ENCODE measurements around the gene PDE8B.

PDE8B gene, protein sequence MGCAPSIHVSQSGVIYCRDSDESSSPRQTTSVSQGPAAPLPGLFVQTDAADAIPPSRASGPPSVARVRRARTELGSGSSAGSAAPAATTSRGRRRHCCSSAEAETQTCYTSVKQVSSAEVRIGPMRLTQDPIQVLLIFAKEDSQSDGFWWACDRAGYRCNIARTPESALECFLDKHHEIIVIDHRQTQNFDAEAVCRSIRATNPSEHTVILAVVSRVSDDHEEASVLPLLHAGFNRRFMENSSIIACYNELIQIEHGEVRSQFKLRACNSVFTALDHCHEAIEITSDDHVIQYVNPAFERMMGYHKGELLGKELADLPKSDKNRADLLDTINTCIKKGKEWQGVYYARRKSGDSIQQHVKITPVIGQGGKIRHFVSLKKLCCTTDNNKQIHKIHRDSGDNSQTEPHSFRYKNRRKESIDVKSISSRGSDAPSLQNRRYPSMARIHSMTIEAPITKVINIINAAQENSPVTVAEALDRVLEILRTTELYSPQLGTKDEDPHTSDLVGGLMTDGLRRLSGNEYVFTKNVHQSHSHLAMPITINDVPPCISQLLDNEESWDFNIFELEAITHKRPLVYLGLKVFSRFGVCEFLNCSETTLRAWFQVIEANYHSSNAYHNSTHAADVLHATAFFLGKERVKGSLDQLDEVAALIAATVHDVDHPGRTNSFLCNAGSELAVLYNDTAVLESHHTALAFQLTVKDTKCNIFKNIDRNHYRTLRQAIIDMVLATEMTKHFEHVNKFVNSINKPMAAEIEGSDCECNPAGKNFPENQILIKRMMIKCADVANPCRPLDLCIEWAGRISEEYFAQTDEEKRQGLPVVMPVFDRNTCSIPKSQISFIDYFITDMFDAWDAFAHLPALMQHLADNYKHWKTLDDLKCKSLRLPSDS

DNA sequence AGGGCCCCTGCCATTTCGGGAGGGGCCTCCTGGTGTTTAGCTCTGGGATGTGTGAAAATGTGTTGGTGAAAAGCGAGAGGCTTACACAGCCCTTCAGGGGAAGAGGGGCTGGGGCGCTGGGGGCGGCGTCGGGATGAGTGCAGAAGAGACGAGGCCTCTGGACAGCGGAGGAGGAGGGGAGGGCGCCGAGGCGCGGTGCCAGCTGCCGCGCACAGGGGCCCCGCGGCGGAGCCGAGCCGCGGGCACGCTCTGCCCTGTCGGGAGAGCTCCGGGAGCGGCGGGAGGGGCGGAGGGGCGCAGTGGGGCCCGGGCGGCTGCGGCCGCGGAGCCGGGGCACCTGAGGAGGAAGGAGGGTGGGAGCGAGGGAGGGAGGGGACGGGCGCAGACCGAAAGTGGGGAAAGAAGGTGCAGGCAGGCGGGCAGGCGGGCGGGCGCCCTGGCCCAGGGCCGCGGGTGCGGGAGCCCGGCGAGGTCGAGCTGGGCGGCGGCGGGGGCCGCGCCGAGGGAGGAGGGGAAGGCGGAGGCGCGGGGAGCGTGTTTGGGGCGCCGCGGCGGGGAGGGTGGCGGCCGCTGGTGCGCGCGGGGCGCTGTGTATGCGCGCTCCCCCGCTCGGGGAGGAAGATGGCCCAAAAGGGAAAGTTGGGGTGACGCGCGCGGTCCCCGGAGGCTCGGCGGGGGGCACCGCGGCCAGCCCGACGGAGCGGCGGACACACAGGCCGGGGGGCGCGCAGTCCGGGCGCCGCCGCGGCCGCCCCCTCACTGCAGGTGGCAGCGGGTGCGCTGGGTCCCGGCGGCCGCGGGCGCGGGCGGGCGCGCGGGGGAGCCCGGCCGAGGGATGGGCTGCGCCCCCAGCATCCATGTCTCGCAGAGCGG lies at the start of gene PDE8B:
Gene PDE8B, plus strand, starts transcription at position 590 of the 873 bp plus-strand sequence. Its CDS starts 246 bp downstream, at position 836.
- no peak for DNase-seq

DNA sequence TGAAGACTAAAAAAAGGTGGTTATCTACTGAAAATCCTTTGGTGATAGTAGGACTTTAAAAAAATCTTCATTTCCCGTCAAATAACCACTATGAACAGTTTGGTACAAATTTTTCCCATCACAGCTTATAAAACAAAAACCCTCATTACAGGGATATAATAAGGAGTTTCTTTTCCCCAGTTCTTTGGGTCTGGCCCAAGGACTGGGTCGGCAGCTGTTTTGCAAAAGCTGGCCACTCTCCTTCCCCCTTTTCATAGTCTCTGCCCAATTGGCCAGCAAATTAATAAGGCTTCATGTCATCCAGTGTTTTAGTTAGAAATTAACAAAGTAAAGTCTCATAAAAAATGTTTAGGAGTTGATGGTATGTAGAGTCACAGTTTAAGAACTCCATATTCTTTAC lies 47.0 kb upstream of the PDE8B start:
- DNase-seq, result no peak

DNA sequence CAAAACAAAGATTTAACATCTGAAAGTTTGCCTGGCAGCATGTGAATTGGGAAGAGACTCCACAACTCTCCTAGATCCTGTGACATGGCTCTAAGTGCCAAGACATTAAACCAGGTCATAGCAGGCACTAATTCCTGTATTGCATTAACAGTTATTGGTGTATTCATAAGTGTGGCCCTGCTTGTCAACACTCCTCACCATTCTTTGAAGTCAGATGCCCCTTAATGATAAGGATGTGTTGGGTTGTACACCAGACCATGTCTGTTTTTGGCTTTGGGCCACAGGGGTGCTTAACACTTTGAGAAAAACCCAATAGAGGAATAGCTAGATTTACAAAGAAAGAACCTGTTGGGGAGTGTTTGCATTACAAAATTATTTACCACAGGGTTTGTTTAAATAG lies 43.4 kb upstream of the PDE8B start:
- DNase-seq, result no peak

DNA sequence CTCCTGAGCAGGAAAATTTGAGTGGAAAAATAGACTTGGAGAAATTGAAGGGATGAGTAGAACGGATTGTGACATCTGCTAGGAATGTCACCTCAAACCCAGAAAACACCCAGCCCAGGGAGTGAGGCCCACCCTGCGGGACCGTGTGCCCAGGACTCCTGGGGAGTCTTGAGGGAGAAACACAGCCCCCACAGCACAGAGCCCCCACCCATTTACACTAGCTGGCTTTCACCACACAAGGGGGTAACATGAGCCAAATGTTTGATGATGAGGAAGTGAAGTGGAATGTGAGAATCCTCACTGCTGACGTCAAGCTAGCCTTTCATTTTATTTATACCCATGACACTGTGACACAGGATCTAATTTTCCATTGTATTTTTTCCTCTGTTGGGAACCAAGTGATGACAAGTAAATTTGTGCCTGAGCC lies 42.8 kb upstream of the PDE8B start:
- no peak for DNase-seq

DNA sequence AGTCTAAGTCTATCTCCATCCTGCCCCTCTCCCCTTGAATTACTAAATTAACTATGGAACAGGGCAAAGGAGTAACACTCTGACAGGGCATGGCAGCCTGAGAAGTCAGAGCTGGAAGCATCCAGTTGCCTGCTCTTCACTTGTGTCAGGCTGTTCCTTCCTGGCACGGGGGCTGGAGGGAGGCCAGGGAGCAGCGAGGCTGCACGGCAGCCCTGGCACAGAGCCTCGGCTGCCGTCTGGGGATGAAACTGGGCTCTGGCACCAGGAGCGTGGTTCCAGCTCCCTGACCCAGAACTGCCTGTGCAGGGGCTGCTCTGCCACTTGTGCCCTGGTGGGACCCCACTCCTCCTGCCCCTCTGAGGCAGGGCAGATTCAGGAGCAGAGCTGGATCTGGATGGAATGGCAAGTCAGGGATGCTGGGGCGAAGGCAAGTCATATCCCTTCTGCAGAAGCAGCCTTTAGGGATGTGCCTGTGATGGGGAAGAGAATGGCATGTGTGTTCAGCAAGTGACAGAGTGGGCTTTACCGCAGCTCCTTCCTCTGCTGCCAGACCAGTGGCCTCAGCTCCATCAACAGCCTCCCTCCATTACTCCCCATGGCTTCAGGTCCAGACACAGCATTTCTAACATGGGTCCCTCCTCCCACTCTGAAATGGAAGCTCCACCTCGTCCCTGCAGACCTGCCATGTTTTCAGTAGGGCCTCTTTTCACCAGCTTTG lies 42.2 kb upstream of the PDE8B start:
- no peak for DNase-seq

DNA sequence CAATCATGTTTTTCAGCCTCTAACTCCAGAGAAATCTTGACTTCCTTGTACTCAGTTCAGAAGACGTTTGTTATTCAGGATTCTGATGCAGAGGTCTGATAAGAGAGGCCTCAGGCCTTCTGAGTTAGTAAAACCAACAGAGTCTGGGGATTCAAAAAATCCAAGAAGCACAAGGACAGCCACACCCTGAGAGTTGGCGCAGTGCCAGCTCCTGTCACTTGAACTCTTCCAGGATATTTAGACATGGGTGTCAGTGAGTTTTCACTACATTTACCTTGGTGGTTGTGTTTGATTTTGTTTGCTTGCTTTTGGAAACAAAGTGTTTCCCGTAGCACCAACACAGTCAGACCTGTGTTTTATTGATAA lies 41.6 kb upstream of the PDE8B start:
- no peak for DNase-seq

DNA sequence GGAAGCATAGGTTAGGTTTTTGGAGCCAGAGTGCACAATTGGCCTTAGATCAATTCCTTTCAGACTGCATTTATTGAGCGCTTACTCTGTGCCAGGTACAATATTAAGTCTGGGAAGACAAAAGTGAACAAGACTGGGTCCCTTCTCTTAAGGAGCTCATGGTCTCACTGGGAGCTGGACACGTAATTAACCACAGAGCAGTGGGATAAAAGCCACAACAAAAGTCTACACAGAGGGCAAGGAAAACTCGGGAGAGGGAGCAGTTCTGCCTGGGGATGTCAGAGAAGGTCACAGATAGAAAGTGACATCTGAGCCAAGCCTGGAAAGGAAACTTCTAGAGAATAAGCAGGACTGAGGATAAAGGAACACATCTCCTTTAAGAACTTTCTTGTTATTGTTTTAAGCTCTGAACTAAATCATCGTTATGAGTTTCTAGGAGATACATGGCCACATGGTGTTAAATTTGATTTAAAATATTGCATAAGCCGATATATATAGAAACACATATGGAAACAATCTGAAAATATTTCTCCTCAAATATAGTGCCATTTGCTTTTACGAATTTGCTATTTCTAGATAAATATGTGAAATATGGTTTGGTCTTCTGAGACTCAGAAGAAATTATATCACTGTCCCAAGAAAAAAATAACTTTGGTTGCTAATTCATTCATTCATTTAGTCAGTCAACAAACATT lies 40.1 kb upstream of the PDE8B start:
- no peak for DNase-seq

DNA sequence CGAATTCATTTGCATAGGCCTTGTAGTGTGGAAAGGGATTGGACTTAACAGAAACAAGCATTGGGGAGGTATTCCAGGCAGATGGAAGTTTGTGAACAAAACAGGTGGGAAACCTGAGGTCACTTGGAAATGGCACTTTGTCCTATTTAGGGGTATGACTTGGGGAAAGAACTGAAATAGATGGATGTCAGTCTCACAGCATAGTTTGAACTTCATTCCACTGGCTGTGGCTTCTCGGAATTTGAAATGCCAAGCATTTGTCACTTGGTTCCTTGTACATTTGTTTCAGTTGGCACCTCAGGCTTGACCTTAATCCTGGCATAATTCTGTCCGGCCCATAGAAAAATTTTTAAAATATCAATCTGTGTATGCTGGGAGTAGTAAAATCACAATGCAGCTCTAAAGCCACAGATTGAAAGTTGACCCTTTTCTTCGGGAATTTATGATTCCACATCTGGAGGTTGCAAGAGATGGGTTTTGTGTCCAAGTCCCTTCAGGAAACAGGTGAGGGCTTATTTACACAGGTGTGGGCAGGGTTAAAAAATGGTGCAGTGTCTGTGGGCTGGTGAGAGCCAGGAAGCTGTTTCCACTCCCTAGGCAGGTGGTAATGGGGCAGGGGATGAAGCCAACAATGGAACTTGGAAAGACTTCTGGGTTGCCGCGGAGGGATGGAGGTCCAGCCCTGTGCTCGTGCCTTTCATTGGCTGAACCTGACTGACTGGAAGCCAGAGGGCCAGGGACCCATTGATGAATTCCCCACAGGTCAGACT lies 39.2 kb upstream of the PDE8B start:
- no peak for DNase-seq

DNA sequence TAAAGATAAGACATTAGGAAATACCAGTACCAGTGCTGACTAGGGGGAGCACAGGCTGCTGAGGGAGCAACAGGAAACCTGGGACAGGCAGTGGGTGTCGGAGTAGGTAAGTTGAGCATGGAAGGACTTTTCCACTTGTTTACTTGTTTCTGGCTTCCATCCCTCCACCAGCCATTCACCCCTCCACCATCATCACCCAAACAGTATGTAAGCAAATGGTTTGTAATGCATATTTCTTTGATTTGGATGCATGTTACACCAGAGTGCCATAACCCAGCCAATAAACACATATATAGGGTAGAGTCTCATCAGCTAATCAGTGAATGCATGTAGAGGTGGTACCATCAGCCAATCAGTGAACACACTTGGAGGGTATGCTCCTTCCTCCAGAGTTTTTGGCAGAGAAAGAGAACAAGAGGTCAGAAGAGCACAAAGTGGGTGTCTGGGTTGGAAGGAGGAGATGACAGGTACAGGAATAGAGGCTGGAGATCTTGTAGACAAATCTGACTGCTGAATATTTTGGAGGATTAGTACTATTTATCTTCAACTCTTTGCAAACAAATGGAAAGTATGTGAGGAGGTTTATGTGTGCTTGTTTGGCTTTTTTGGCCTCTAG lies 37.7 kb upstream of the PDE8B start:
- DNase-seq, result no peak

DNA sequence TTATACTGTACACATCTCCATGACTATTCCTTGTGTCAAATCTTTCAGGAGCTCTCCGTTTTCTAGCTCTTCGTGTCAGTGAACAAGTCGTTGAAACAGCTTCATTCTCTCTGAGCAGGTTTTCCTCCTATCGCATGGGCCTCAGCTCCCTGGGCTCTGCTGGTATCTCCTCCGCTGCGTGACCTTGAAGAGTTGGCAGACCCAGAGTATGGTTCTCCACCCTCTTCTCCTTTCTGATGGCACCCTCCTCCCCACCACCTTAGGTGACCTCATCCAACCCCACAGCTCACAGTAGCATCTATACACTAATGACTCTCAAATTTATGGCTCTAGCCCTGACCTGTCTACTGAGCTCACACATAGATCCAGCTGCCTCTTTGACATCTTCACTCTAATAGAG lies 36.0 kb upstream of the PDE8B start:
- no peak for DNase-seq

DNA sequence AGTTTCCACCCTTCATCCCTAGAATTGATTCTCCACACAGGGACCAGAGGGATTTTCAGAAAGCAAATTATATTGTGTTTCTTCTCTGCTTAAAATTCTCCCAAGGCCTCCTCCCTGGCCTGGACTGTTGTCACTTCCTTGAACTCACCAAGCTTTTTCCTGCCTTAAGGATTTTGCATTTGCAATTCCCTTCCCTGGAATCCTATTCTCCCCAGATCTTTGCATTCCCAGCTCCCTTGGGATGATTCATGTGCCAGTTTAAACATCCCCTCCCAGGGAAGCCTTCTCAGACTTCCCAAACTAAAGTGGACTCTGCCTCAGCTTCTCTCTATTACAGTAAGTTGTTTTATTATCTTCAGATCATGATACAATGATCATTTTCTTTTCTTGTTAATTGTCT lies 35.2 kb upstream of the PDE8B start:
- DNase-seq, result no peak

DNA sequence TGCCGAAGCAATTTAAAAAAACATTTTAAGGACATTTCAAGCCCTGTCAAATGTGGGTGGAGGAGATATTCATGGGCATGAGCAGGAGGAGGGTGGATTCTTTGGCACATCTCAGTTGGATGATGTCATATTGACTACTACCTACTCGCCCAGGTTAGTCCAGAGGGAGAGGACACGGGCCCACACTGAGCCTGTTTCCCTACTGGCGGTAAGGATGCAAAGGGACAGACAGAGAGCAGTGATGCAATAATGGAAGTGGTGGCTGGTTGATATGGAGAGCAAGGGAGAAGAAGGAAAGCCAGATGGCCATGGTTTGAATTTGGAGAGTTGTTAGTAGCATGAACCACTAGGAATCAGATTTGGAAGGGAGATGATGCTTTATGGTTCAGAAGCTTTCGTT lies 34.1 kb upstream of the PDE8B start:
- DNase-seq, result no peak

DNA sequence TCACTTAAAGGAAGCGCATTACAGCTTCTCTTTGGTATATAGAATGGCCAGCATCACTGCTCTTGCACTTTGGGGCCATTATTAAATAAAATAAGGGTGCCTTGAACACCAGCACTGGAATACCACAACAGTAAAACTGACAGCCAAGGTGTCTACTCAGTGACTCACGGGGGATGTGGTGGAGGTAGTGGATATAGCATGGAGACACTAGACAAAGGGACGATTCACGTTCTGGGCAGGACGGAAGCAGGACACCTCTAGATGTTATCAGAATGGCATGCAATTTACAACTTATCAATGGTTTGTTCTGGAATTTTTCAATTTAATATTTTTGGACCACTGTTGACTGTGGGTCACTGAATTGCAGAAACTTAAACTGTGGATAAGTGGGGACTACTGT lies 32.9 kb upstream of the PDE8B start:
- no peak for DNase-seq

DNA sequence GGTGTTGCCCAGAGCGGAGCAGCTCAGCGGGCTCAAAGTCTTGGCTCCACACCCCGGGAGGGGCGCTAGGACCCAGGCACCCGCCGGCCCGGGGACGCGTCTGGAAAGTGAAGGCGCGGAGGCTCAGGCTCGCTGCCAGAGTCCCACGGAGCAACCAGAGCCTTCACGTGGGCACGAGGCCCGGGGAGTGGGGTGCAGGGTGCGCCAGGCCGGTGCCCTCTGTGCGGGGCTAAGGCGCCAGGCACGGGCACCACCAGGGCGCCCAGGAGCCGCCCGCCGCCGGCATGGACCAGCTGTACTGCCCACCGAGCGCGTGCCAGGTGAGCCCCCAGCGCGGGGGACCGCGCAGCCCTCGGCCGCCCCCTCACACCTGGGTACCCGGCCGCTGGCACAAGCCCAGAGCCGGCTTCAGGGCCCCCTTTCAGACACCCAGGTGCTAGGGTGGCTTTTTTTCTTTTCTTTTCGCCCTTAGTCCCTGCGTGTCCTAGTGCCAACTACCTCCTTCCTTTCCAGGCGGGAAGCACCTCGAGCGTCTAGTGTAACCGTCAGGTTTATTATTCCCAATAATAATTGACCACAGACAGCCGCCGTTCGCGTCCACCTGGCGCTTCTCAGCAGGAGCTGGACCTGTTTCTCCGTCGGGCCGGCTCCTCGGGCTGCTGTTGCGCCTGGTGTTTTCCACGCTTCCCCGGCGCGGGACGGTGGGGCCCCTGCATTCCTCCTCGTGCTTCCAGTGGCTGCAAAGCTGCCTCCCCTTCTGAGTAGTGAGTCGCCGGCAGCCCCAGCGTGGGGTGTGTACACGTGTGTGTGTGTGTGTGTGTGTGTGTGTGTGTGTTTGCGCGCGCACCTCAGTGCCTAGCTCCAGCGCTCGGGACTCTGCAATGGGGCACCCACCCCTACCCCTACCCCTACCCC lies 30.1 kb upstream of the PDE8B start:
- DNase-seq, result no peak

DNA sequence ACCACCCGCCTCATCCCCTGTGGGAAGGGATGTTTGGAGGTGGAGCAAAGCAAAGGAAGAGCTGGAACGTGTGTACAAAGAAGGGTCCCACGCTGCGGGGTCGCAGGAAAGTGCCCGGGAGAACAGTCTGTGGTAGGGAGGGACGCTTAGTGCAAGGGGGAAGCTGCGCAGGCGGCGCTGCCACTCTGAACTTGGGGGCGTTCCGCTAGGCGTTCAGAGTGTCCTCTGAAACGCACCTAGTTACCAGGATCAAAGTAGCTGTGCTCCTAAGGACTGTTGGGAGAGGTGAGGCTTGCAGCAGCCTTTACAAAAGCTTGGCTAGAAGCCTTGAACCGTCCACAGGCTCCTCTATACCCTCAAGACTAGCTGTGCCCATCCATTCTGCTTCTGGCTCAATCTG lies 29.3 kb upstream of the PDE8B start:
- DNase-seq, result no peak

DNA sequence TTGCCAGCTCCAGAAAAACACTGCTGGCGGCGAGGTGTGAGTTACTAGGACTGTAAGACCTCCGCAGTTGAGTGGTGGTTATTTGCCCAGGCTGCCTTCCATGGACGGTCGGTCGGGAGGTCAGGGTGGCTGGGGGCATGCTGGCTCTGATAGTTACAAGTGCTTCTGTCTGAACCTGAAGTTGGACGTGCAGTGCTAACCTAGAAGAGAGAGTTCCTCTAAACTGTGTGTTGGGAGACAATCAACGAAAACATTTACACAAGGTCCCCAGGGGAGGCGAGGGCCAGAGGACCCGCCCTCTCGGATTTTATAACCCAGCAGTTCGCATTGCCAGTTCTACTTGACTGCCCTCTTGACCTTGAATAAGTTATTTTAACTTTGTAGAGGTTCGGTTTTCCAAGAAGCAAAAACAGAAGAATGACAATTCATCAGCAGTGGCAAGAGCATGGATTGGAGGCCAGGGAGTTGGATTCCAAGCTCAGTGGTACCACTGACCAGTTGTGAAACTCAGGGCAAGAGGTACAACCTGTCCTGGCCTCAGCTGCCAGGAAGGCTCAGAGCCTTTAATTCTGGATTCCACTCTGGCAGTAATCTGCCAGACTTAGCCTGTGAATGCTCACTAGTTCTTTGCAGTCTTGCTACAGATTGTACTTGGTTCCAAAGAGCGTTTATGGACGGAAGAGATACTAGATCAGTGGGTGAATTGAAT lies 28.7 kb upstream of the PDE8B start:
- DNase-seq, result no peak

DNA sequence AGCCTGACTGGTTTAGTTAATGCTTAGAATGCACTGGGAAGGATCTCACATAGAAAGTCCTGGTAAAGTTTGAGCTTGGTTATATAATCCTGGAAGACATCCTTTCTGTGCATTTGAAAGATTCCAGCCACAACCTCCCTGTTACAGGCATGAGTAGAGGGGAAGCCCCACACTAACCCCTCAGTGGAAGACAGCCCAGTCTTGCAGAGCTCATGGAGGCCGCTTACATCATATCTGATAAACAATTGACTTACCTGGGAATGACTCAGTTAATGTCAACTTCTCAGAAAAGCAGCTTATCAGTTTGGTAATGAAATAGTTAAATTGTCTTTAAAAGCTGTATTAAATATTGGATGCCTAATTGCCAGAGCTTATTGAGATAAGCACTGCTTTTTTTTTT lies 28.1 kb upstream of the PDE8B start:
- DNase-seq, result no peak

DNA sequence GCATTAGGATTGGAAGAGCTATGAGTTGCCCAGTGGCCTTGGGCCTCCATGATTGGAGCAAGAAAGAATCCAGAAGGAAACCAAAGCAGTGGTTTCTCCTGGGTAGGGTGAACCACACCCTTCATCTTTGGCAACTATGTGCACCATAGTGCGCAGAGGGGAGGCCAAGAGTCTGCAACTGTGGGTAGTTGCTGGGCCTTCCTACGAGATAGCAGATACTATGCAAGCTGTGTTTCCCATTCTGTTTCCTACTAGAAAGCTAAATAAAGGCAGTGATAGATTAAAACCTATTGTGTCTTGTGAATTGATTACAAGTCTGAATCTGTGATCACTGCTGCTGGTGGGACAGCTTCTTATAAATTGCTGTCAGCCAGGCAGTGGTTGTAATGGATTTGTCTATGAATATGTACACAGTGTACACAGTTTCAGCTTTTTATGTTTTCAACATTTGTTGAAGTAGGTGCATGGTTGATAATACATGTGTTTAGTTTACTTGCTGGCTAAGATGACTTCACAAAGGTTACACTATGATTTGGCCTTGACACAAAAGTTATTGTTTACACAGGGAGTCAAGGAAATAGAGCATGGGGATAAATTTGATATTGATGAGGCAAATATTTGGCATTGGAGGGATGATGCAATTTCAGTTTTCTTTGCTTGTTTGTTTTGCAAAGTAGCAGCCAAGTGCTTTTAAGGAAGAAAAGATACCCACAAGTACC lies 23.7 kb upstream of the PDE8B start:
- DNase-seq, result no peak
